Spleen (tissue), 11 donors: ENCODE results near the gene PRRT4. TPM values are rescaled to one million over a fixed set of nuclear protein-coding genes. Genes with fewer than 3 reads are reported as not detected.

Experiments used
- DNase-seq: peaks from one replicate; pipeline ENCODE4 v3.0.0-alpha.2; 2020
- H3K27ac ChIP-seq, 8 donors: fragments of 200-600 bp; sonication (generic) in 7 of 8; 1 replicate in 4 of 8; 2 replicates in 4 of 8; pipeline versions ENCODE4 v1.5.0 to v1.8.0; 2016 to 2021; ENCODE audit warnings: inconsistent platforms in 4 of 8, mild to moderate bottlenecking in 4 of 8, moderate library complexity in 1 of 8
- H3K27me3 ChIP-seq, 7 donors: fragments of 200-600 bp; sonication (generic) in 6 of 7; replicated peaks in 1 of 7; 1 replicate in 4 of 7; 2 replicates in 3 of 7; pipeline versions ENCODE4 v1.5.0 to v1.8.0; 2016 to 2021; ENCODE audit warnings: inconsistent platforms in 3 of 7, mild to moderate bottlenecking in 1 of 7
- H3K36me3 ChIP-seq, 6 donors: fragments of 200-600 bp; sonication (generic) in 5 of 6; 1 replicate in 4 of 6; 2 replicates in 2 of 6; pipeline versions ENCODE4 v1.5.0 to v1.8.0; 2016 to 2021; ENCODE audit warnings: inconsistent platforms in 2 of 6
- H3K4me1 ChIP-seq, 6 donors: fragments of 200-600 bp; sonication (generic) in 5 of 6; 1 replicate in 3 of 6; 2 replicates in 3 of 6; pipeline versions ENCODE4 v1.5.0 to v1.8.0; 2016 to 2021; ENCODE audit warnings: inconsistent platforms in 3 of 6
- H3K4me3 ChIP-seq, 8 donors: fragments of 200-600 bp; sonication (generic) in 7 of 8; 1 replicate in 4 of 8; 2 replicates in 4 of 8; pipeline versions ENCODE4 v1.5.0 to v1.8.0; 2016 to 2021; ENCODE audit warnings: inconsistent platforms in 4 of 8, mild to moderate bottlenecking in 4 of 8, moderate library complexity in 2 of 8
- H3K9me3 ChIP-seq, 8 donors: fragments of 200-600 bp; sonication (generic) in 7 of 8; 1 replicate in 4 of 8; 2 replicates in 4 of 8; pipeline versions ENCODE4 v1.5.0 to v1.8.0; 2016 to 2021; ENCODE audit warnings: inconsistent platforms in 4 of 8
- CTCF ChIP-seq, 11 experiments: fragments of 200-600 bp in 7 of 11; fragments of 450-650 bp in 4 of 11; sonication (generic) in 4 of 11; IDR thresholded peaks in 8 of 11; conservative IDR thresholded peaks in 3 of 11; 1 replicate in 7 of 11; 2 replicates in 4 of 11; pipeline versions ENCODE4 v1.4.0 to v1.8.0; 2016 to 2021; ENCODE audit warnings: antibody characterized with exemption in 11 of 11, inconsistent platforms in 4 of 11, mild to moderate bottlenecking in 1 of 11
- POLR2A ChIP-seq, 3 donors: fragments of 450-650 bp; IDR thresholded peaks; one replicate each; pipeline ENCODE4 v1.5.1; 2017; ENCODE audit warnings: antibody characterized with exemption in 3 of 3, mild to moderate bottlenecking in 1 of 3
- POLR2AphosphoS5 ChIP-seq, 3 donors: sonication (generic); formaldehyde crosslinking; IDR thresholded peaks; one replicate each; pipeline ENCODE4 v1.5.1; 2017; ENCODE audit warnings: antibody characterized with exemption in 3 of 3
- whole genome bisulfite sequencing, 5 donors: extraction: QIAGEN DNeasy Blood & Tissue Kit in 3 of 5; methylation state at CpG; one replicate each; pipeline versions ENCODE4 v1.1.5 to v1.1.7; 2013 to 2018; 5-methylcytosine and 5-hydroxymethylcytosine counted together
- intact Hi-C: fragments of 100-400 bp; cut with DNase I; formaldehyde crosslinking; loops from one replicate; pipeline ENCODE4 v1.15.0; 2023; ENCODE audit warnings: low total_unique reads
- polyA plus RNA-seq, 3 donors: library from polyadenylated mRNA; stranded (reverse); fragments of 200-250 nt; gene quantifications; one replicate each; pipeline ENCODE4 v1.2.1, GENCODE V29; 2013
- total RNA-seq, 7 donors: library from RNA; depleted of rRNA in 3 of 7; stranded (reverse); fragments of >200 nt in 3 of 7; fragmentation: NEBNext Ultra II Directional in 4 of 7; extraction: Animal tissue kit (Norgen Biotek cat#: 25700) in 4 of 7; gene quantifications; one replicate each; pipeline versions ENCODE4 v1.1.0 to v1.2.1, GENCODE V29; 2016 to 2021
- donor health status: healthy with polysubstance abuse.
- donor health status: DM: no; HTN: no; CAD: no; lungs with moderate emphysema.
- donor health status: DM: no; HTN: no; CAD: no.
- donor health status: Bipolar disorder and iron deficiency.
- donor health status: healthy.
- donor health status: DM: no; HTN: no; CAD: no.
- donor health status: DM: yes; HTN: yes; CAD: no.

Gene PRRT4
- total and polyA plus RNA-seq, 10 donors, result 0.14 to 5.4 (median 0.45) TPM; not detected in 1

- 92 to 100% (median 95%) methylated on average over 5 to 7 of the region's 7 CpGs for WGBS, 5 donors
- peaks cover 0 to 13% (median 8%) of the 10 kb centered on the region in 6 donors for H3K4me1 ChIP-seq
- no peak overlapping the region for H3K4me3 ChIP-seq
- TF ChIP-seq POLR2A (IDR thresholded peaks at IDR 0.05) (no peak), POLR2AphosphoS5 (IDR thresholded peaks at IDR 0.05) (peak in 1 of 3 donors; percentile 33), CTCF (IDR thresholded peaks at IDR 0.05 in 8 of 11, conservative IDR thresholded peaks at IDR 0.05 in 3 of 11) (no peak)
- peaks cover 2 to 59% (median 50%) of the 10 kb centered on the region in 6 donors for H3K36me3 ChIP-seq
- no peak overlapping the region for H3K27ac ChIP-seq
- peaks cover 0 to 24% (median 0%) of the 10 kb centered on the region in 7 donors for H3K27me3 ChIP-seq
- no peak for DNase-seq
- intact Hi-C loops, result no loop called here
- no peaks in the 10 kb centered on the region for H3K9me3 ChIP-seq
These were observed 30.3 kb upstream of the PRRT4 start for GRCh38 chr7:128391805-128392204.

GRCh38 chr7:128390871-128391565 lies 29.5 kb upstream of the PRRT4 start:
- peak overlapping the region in 3 of 8 donors; percentile 9 to 23 (median 21) for H3K27ac ChIP-seq
- WGBS, 5 donors, result 44 to 59% (median 49%) methylated on average over 3 of the region's 3 CpGs
- H3K36me3 ChIP-seq, result peaks cover 0 to 51% (median 42%) of the 10 kb centered on the region in 6 donors
- intact Hi-C loops, result no loop called here
- H3K27me3 ChIP-seq, result peaks cover 0 to 24% (median 0%) of the 10 kb centered on the region in 7 donors
- DNase-seq, result no peak
- TF ChIP-seq POLR2AphosphoS5 (IDR thresholded peaks at IDR 0.05) (no peak), POLR2A (IDR thresholded peaks at IDR 0.05) (no peak), CTCF (IDR thresholded peaks at IDR 0.05 in 8 of 11, conservative IDR thresholded peaks at IDR 0.05 in 3 of 11) (no peak)
- H3K4me1 ChIP-seq, result peaks cover 0 to 13% (median 8%) of the 10 kb centered on the region in 6 donors
- no peak overlapping the region for H3K4me3 ChIP-seq
- H3K9me3 ChIP-seq, result no peaks in the 10 kb centered on the region

DNA sequence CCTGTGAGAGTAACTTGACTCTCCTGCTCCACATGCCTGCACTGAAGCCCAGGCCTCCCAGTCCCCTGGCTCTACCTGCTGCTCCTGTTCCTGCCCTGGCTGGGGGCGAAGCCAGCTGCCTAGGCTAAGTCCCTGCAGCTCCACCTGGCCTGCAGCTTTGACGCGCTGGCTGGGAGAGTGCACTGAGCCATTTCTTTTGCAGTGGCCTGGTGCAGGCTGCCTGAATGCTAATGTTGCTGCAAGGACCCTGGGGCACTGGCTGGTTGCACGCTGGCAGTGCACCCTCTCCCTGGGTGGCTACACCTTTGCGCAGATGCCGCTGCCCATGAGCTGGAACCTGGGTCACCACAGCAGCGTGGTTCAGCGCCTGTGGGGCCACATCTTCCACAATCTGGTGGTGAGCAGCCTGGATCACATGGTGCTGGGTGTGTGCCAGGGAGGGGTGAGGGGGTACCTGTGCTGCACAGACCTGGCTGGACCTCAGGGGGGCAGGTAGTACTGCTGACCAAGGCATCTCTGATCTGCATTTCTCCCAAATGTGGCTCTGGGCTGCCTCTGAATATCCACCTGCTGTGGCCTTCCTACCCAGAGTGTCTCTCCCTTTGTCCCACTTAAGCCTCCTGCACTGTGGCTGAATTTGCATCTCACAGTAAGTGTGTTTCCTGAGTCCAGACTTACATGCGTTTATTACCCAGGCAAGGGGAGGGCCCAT lies 28.3 kb upstream of the PRRT4 start:
- H3K27ac ChIP-seq, result no peak overlapping the region
- H3K27me3 ChIP-seq, result peaks cover 0 to 24% (median 0%) of the 10 kb centered on the region in 7 donors
- no peak overlapping the region for H3K4me3 ChIP-seq
- H3K4me1 ChIP-seq, result peaks cover 0 to 13% (median 8%) of the 10 kb centered on the region in 6 donors
- peaks cover 0 to 38% (median 30%) of the 10 kb centered on the region in 6 donors for H3K36me3 ChIP-seq
- 10 to 79% (median 76%) methylated on average over 1 to 9 of the region's 9 CpGs for WGBS, 5 donors
- intact Hi-C loops, result loop anchor here (5.0 kb wide), 1 partner anchor 42 kb away; no protein-coding TSS in a partner anchor
- H3K9me3 ChIP-seq, result no peaks in the 10 kb centered on the region
- TF ChIP-seq POLR2AphosphoS5 (IDR thresholded peaks at IDR 0.05) (peak in 1 of 3 donors; percentile 57), POLR2A (IDR thresholded peaks at IDR 0.05) (no peak)
- no peak for DNase-seq

DNA sequence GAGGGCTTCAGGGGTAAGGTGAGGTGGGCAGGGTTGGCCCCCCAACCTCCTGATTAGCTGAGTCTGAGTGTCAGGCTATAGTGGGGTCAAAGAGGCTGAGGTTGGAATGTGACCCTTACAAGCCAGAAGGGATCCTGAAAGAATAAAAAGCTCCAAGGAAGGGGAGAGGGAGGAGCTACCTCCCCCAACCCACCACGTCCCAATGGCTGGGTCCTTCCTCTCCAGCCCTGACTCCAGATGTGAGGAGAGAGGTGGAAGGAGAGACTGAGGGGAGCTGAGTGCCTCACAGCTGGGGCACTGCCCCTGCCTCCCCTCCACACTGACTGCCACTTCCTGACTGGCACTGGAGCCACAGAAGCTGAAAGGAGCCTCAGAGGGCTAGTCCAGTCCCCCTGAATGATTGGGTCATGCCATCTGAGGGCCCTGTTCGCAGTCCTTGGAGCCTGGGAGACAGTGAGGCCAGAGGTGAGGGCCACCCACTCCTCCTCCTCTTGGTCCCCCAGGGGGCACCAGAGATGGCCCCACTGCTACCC lies 27.7 kb upstream of the PRRT4 start:
- WGBS, 5 donors, result 8 to 45% (median 40%) methylated on average over 1 to 2 of the region's 2 CpGs

More for the DNA sequence above, 27.7 kb upstream of the PRRT4 start:
- Histone ChIP-seq H3K27ac (no peak overlapping the region), H3K36me3 (peaks cover 0 to 32% (median 24%) of the 10 kb centered on the region in 6 donors), H3K4me3 (no peak overlapping the region), H3K27me3 (peaks cover 0 to 24% (median 0%) of the 10 kb centered on the region in 7 donors), H3K4me1 (peaks cover 0 to 13% (median 8%) of the 10 kb centered on the region in 6 donors), H3K9me3 (no peaks in the 10 kb centered on the region)
- no peak for DNase-seq
- TF ChIP-seq POLR2AphosphoS5 (IDR thresholded peaks at IDR 0.05), result no peak
- no peak for TF ChIP-seq CTCF (IDR thresholded peaks at IDR 0.05 in 8 of 11, conservative IDR thresholded peaks at IDR 0.05 in 3 of 11)
- no peak for TF ChIP-seq POLR2A (IDR thresholded peaks at IDR 0.05)
- intact Hi-C loops, result loop anchor here (5.0 kb wide), 1 partner anchor 42 kb away; no protein-coding TSS in a partner anchor
